GM12892 (cell line): ENCODE data around the gene MIF4GD.

Experiments used
- POLR2AphosphoS5 ChIP-seq: IDR thresholded peaks from 2 replicates; pipeline ENCODE4 v1.6.1; 2011; ENCODE audit warnings: low read depth, low read length, control low read depth
- TAF1 ChIP-seq: IDR thresholded peaks from 2 replicates; pipeline ENCODE4 v1.6.1; 2011; ENCODE audit warnings: low read depth, mild to moderate bottlenecking, control low read depth, low read length, borderline replicate concordance

GRCh38 chr17:75238020-75238580 is 32.9 kb downstream of the MIF4GD start:
- TF ChIP-seq POLR2AphosphoS5: no peak; the same call in 1 of the 2 replicates
- TF ChIP-seq TAF1: no peak
